MM.1S (cell line): Measurements from ENCODE around the gene UBE2G2.

Experiments
- CTCF ChIP-seq: fragments of 300-600 bp; sonication (generic); IDR thresholded peaks from 2 replicates; pipeline ENCODE4 v1.5.1; 2016; ENCODE audit warnings: antibody characterized with exemption, low read length, mixed read lengths
- EZH2phosphoT487 ChIP-seq: fragments of 300-600 bp; sonication (generic); IDR thresholded peaks from 2 replicates; pipeline ENCODE4 v1.6.1; 2018; ENCODE audit warnings: antibody characterized with exemption, low read length

- TF ChIP-seq EZH2phosphoT487, result no peak
- TF ChIP-seq CTCF, result no peak
Measured at GRCh38 chr21:44740742-44741141, 60.9 kb downstream of the UBE2G2 start.
